D341Med (cell line): ENCODE results near the gene INPP5K.

ENCODE experiments used
- DNase-seq: peaks from one replicate; pipeline ENCODE4 v3.0.0; 2012; ENCODE audit warnings: low spot score

Gene INPP5K

DNA sequence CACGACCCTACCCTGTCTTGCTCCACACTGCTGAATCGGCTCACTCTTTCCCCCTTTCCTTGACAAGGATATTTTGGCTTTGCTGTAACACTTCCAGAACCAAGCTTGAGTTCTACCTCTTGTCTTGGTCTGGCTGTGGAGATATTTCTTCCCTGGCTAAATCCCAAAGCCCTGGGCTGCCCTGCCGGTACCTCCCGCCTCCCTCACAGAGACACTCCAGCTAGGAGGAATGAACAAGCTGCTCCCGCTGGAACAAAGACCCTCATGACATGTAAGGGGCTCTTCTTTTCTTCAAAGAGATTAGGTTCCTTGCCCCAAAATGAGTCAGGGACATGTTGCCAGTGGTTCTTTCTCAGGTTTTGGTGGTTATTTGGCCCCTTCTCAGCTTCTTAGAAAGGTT, 10.8 kb downstream of the INPP5K start:
- DNase-seq = no peak

- no peak for DNase-seq
Measured at GRCh38 chr17:1504866-1505265, 11.5 kb downstream of the INPP5K start.

DNA sequence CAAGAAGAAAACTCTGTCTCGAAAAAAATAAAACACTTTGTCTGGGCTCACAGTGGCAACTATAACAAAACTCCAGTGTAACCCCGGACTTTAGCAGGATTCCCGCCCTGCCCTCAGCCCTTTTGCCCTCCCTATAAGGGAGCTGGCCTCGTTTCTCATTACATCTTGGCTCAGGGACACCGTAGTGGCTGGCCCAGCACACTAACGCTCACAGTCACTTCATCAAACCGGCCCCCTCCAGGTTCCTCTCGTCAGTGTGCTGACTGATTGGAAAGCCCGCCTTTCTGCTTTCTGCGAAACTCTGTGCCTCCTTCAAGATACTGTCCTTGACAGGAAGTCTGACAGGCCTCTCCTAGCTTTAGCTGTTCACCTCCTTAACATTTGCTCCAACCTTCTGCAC, 12.7 kb downstream of the INPP5K start:
- no peak for DNase-seq

GRCh38 chr17:1498869-1499268, 17.5 kb downstream of the INPP5K start:
- DNase-seq = no peak

- DNase-seq = no peak
Measured at GRCh38 chr17:1498233-1498632, 18.2 kb downstream of the INPP5K start.

GRCh38 chr17:1497831-1498230, 18.6 kb downstream of the INPP5K start:
- DNase-seq = no peak

DNA sequence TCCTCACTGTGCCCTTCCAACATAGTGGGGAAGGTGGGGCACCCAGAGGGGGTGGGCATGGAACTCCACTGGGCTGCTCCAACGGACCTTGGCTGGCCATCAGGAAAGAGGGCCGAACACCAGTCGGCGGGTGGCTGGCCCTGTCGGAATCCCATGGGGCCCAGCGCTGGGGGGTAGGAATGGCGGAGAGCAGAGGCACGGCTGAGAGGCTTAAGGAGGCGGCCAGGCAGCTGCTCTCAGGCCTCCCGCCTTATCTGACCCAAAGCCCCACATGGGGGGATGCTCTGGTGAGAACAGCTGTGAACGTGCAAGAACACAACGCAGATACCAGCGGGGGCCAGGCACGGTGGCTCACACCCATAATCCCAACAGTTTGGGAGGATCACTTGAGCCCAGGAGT, 19.5 kb downstream of the INPP5K start:
- no peak for DNase-seq

DNA sequence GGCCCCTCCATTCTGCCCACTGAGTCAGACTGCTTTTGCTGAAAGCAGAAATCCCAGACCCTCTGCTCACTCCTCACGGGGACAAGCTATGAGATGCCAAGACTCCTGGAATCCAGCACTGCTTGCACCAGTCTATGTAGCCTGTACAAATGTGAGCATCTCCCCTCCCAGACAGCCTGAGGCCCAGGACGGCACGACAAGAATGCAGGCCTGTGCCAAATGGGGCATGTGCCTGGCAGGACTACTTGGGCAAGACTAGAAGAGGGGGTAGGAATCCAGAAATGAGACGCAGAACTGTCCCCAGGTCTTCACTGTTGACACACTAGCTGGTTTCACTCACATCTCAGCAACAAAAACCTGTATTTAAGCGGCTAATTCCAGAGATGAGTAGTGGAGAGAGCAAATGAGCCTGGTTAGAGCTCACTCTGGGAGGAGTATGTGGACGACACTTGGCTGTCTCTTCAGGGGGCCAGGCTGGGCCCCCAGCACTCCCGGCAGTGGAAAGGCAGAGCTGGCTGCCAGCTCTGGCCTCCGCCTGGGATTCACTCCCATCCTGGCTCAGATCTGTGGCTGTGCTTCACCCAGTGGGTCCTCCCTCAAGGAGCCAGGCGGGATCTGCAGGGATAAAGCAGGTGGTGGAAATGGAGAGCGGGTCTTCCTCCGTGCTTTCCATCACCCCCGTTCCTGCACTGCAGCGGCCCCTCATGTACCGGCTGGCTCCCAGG, 21.0 kb downstream of the INPP5K start:
- no peak for DNase-seq

GRCh38 chr17:1494736-1495253, 21.6 kb downstream of the INPP5K start:
- DNase-seq = no peak

GRCh38 chr17:1494203-1494602, 22.2 kb downstream of the INPP5K start:
- no peak for DNase-seq

- no peak for DNase-seq
Measured at GRCh38 chr17:1493291-1493980, 23.0 kb downstream of the INPP5K start.

DNA sequence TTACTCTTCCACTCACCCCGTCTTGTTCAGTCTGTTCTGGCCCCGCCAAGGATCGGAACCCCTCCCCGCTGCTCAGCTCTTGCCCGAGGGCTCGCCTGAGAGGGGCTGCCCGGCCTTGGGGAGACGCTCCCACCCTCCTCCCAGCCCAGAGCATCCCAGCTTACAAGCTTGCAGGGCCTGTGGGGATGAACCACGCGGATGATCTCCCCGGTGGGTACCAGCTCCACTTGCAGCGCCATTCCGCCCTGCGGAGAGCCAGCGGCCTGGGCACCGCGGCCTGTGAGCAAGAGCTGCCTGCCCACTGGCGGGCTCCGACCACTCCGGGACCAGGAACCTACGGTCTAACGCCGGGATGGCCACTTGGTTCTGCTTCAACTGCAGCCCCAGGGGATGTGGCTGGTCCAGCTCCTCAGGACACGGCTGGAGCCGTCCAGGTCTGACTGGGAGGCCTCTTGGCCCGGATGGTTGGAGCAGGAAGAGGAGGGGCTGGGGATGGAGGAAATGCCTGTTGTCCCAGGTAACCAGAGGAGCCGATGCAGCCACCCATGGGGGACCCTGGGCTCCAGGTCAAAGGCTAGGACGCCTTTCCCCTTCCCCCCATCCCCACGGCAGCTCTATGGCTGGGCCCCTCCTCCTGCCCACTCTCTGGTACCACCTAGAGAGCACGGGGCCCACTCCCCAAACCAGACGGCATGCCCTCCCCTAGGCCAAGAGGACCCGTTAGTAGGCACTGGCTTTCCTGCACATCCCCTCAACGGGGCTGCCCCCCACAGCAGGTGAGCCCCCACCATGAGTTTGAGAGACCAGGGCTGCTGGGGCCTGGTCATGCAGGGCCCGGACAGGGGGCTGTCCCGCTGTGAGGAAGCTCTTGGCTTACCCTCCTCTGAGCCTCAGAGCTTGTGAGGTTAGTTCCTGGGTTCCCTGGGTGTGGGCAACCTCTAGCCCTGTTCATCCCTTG, 23.9 kb downstream of the INPP5K start, which contains the start of gene MYO1C:
Gene MYO1C, minus strand, starts transcription at position 438 of the 958 bp plus-strand sequence. Its CDS starts 199 bp downstream, at position 239.
- no peak for DNase-seq

DNA sequence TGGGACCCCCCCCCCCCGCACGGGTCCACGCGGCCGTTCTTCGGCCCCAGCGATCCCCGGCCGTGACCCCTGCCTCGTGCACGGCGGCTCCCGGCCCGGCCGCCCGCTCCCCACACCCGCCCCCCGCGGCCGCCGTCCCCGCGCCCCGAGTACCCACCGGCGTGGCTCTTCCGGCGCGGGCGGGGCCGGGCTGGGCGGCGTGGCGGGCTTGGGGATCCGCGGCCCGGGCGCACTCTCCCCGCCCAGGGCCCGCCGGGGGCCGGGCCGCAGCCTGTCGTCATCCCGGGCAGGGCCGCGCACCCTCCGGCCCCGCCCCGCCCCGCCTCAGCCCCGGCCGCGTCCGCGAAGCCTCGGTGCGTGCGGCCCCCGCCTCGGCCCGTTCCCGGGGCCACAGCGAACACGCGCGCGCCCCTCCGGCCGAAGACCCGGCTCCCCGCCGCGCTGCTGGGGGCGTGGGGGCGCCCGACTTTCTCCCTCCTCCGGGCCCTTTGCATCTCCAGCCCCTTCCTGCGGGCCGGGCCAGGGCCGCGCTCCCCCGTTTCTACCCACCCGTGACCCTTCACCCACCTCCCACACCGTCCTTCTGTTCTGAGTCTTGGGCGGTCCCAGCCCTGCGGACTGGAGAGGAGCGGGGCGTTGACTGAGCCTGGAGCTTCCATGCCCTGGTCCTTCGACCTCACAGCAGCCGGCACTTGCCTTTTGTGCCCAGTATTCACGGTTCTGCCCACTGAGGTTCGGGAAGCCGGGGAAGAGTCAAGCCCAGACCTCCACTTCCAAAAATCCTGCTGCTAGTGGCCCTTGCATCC, 24.8 kb downstream of the INPP5K start:
- peak; percentile 83 for DNase-seq

DNA sequence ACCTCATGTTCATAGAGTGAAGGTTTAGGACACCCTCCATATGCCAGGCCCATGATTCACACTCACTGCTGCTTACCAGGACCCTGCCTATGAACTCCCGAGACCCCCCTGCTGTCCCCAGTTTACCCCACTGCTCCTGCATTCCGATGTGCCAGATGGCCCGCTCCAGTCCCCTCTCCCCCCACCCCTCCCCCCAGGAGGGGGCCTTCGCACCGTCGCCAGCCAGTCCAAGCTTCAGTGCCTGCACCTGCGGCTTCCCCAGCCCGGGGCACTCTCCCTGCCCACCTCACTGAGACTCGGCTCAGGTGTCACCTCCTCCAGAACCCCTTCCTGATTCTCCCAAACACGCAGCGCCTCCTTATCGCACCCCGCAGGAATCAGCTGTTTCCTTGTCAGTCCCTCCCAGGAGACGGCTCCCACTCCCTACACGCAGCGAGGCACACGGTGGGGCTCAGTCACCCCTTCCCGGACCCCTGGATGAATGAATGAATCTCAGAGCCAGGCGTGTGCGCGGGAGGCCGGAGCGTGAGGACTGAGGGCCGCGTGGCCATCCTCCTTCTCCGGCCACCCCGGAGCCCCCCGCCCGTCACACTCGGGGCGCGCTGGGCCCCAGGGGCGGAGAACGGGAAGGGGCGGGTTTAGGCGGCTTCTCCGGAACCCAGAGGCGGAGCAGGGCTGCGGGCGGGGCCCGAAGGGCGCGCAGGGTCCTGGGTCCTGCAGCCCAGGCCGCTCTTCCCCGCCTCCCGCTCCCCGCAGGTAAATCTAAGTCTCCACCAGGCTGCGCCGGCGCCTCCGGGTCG, 25.6 kb downstream of the INPP5K start:
- DNase-seq = peak; percentile 72

- no peak for DNase-seq
Measured at GRCh38 chr17:1488826-1489270, 27.6 kb downstream of the INPP5K start.

- peak; percentile 87 for DNase-seq
Measured at GRCh38 chr17:1487939-1488825, 28.2 kb downstream of the INPP5K start.

GRCh38 chr17:1486802-1487695, 29.4 kb downstream of the INPP5K start:
- no peak for DNase-seq
